Measurements from ENCODE around the gene CST6. TPM values are rescaled to one million over a fixed set of nuclear protein-coding genes. Genes with fewer than 3 reads are reported as not detected.

CST6 gene
- total and polyA plus RNA-seq, 4 donors = not detected

GRCh38 chr11:65992056-65992455, 19.8 kb upstream of the CST6 start:
- Histone ChIP-seq H3K27ac (ENCODE audit: low read depth in 1 of 2, low read length in 2 of 2) (no peak overlapping the region), H3K9me3 (ENCODE audit: control insufficient read depth in 4 of 4, low read length in 3 of 4) (no peaks in the 10 kb centered on the region), H3K4me3 (ENCODE audit: low read depth in 1 of 3, low read length in 3 of 3) (no peak overlapping the region), H3K27me3 (ENCODE audit: control insufficient read depth in 4 of 4, insufficient read depth in 4 of 4, low read length in 3 of 4) (no peaks in the 10 kb centered on the region), H3K4me1 (ENCODE audit: control insufficient read depth in 4 of 4, insufficient read depth in 4 of 4, low read length in 3 of 4) (no peaks in the 10 kb centered on the region), H3K36me3 (ENCODE audit: control insufficient read depth in 4 of 4, insufficient read depth in 3 of 4, low read depth in 1 of 4, low read length in 3 of 4) (peaks cover 0 to 3% (median under 1%) of the 10 kb centered on the region in 4 donors), H3K9ac (ENCODE audit: low read depth in 1 of 2, low read length in 2 of 2) (no peak overlapping the region)
- DNase-seq (ENCODE audit: low spot score) = no peak
- WGBS = 86% methylated on average over 5 of the region's 5 CpGs
- no peak for TF ChIP-seq RAD21 (IDR thresholded peaks at IDR 0.05)
- TF ChIP-seq SP1 (IDR thresholded peaks at IDR 0.05) = no peak
- no peak for TF ChIP-seq HNF4G (IDR thresholded peaks at IDR 0.05)
- no peak for TF ChIP-seq GABPA (IDR thresholded peaks at IDR 0.05 in 1 of 2, conservative IDR thresholded peaks at IDR 0.05 in 1 of 2)
- no peak for TF ChIP-seq ZBTB33 (IDR thresholded peaks at IDR 0.05)
- TF ChIP-seq RXRA (IDR thresholded peaks at IDR 0.05) = no peak
- no peak for TF ChIP-seq MAX (IDR thresholded peaks at IDR 0.05)
- TF ChIP-seq ATF3 (IDR thresholded peaks at IDR 0.05) = no peak
- no peak for TF ChIP-seq YY1 (IDR thresholded peaks at IDR 0.05)
- no peak for TF ChIP-seq FOXA2 (IDR thresholded peaks at IDR 0.05)
- no peak for TF ChIP-seq CTCF (IDR thresholded peaks at IDR 0.05; ENCODE audit: low read depth, low read length, missing input control)

DNA sequence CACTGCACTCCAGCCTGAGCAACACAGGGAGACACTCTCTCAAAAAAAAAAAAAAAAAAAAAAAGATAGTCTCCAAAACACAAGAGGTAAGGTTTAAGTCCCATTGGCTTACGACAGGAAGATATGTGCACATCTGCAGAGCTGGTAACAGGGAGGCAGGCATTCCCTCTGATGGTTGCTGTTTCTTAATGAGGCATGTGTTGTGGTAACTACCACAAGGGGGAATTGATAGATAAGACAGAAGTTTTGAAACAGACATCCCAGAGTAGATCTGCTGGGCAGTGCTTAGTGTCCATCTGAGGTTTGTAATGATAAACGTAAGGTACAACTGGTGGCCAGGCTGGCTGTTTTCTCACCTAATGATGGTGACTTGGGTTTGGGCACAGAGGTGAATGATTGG, 14.5 kb upstream of the CST6 start:
- Histone ChIP-seq H3K4me3 (ENCODE audit: low read depth in 1 of 3, low read length in 3 of 3) (no peak overlapping the region), H3K9me3 (ENCODE audit: control insufficient read depth in 4 of 4, low read length in 3 of 4) (no peaks in the 10 kb centered on the region), H3K4me1 (ENCODE audit: control insufficient read depth in 4 of 4, insufficient read depth in 4 of 4, low read length in 3 of 4) (peaks cover 0 to 17% (median 9%) of the 10 kb centered on the region in 4 donors), H3K27ac (ENCODE audit: low read depth in 1 of 2, low read length in 2 of 2) (no peak overlapping the region), H3K9ac (ENCODE audit: low read depth in 1 of 2, low read length in 2 of 2) (no peak overlapping the region), H3K36me3 (ENCODE audit: control insufficient read depth in 4 of 4, insufficient read depth in 3 of 4, low read depth in 1 of 4, low read length in 3 of 4) (peaks cover 2 to 35% (median 31%) of the 10 kb centered on the region in 4 donors), H3K27me3 (ENCODE audit: control insufficient read depth in 4 of 4, insufficient read depth in 4 of 4, low read length in 3 of 4) (no peaks in the 10 kb centered on the region)
- DNase-seq (ENCODE audit: low spot score) = no peak
- 90% methylated on average over 2 of the region's 2 CpGs for WGBS
- TF ChIP-seq TAF1 (conservative IDR thresholded peaks at IDR 0.05) = no peak
- no peak for TF ChIP-seq HNF4G (IDR thresholded peaks at IDR 0.05)
- TF ChIP-seq SP1 (IDR thresholded peaks at IDR 0.05) = no peak
- TF ChIP-seq JUND (IDR thresholded peaks at IDR 0.05) = no peak
- TF ChIP-seq FOXA2 (IDR thresholded peaks at IDR 0.05) = no peak
- no peak for TF ChIP-seq RXRA (IDR thresholded peaks at IDR 0.05)
- no peak for TF ChIP-seq RAD21 (IDR thresholded peaks at IDR 0.05)
- no peak for TF ChIP-seq ATF3 (IDR thresholded peaks at IDR 0.05)
- TF ChIP-seq ZBTB33 (IDR thresholded peaks at IDR 0.05) = no peak

Measured in liver (tissue), 9 donors.